Ovary (tissue), 9 donors: ENCODE results near the gene ZNF107. TPM values are rescaled to one million over a fixed set of nuclear protein-coding genes. Genes with fewer than 3 reads are reported as not detected.

Experiments used
- DNase-seq, 5 donors: peaks; one replicate each; pipeline ENCODE4 v3.0.0-alpha.2; 2019 to 2020
- H3K27ac ChIP-seq, 2 donors: fragments of 200-600 bp; one replicate each; pipeline versions ENCODE4 v1.5.1 to v1.8.0; 2019 to 2022
- H3K27me3 ChIP-seq: fragments of 200-600 bp; one replicate; pipeline ENCODE4 v1.8.0; 2022
- H3K36me3 ChIP-seq: fragments of 200-600 bp; sonication (generic); one replicate; pipeline ENCODE4 v1.5.1; 2019
- H3K4me1 ChIP-seq: one replicate; pipeline ENCODE4 v1.8.1; 2013; ENCODE audit warnings: mild to moderate bottlenecking, moderate library complexity; ENCODE audit not compliant: insufficient read depth
- H3K4me3 ChIP-seq: fragments of 200-600 bp; sonication (generic); one replicate; pipeline ENCODE4 v1.5.1; 2017
- H3K9me3 ChIP-seq, 2 donors: fragments of 200-600 bp in 1 of 2; sonication (generic) in 1 of 2; one replicate each; pipeline versions ENCODE4 v1.5.1 to v1.8.1; 2013 to 2019; ENCODE audit warnings: mild to moderate bottlenecking in 1 of 2, moderate library complexity in 1 of 2
- CTCF ChIP-seq, 3 donors: fragments of 450-650 bp in 2 of 3; fragments of 200-600 bp in 1 of 3; IDR thresholded peaks; one replicate each; pipeline versions ENCODE4 v1.5.1 to v1.8.0; 2016 to 2022; ENCODE audit warnings: antibody characterized with exemption in 3 of 3, mild to moderate bottlenecking in 1 of 3
- EP300 ChIP-seq: sonication (generic); formaldehyde crosslinking; IDR thresholded peaks from one replicate; pipeline ENCODE4 v1.6.1; 2017; ENCODE audit warnings: antibody characterized with exemption
- POLR2A ChIP-seq: fragments of 450-650 bp; IDR thresholded peaks from one replicate; pipeline ENCODE4 v1.6.1; 2017; ENCODE audit warnings: antibody characterized with exemption, mild to moderate bottlenecking, moderate library complexity
- WGBS, 3 donors: extraction: QIAGEN DNeasy Blood & Tissue Kit in 1 of 3; methylation state at CpG; one replicate each; pipeline versions ENCODE4 v1.1.5 to v1.1.7; 2013 to 2017; 5-methylcytosine and 5-hydroxymethylcytosine counted together
- intact Hi-C, 4 donors: fragments of 100-400 bp; cut with DNase I; formaldehyde crosslinking; loops; one replicate each; pipeline versions ENCODE4 v1.11.0 to v1.15.1; 2022 to 2023
- polyA plus RNA-seq, 2 donors: library from polyadenylated mRNA; stranded (reverse); fragments of 200-250 nt in 1 of 2; fragments of 350-450 nt in 1 of 2; fragmentation: Illumina TruSeq in 1 of 2; extraction: RNeasy Lipid Tissue Mini Kit (QIAGEN cat#74804) in 1 of 2; gene quantifications; one replicate each; pipeline ENCODE4 v1.2.3, GENCODE V29; 2013 to 2014
- total RNA-seq, 7 donors: library from RNA; depleted of rRNA in 2 of 7; stranded (reverse); fragments of >200 nt in 2 of 7; fragmentation: NEBNext Ultra II Directional in 3 of 7; extraction: Animal tissue kit (Norgen Biotek cat#: 25700) in 3 of 7; gene quantifications; one replicate each; pipeline versions ENCODE4 v1.1.0 to v1.2.4, GENCODE V29; 2016 to 2023
- donor health status: DM: no; HTN: no; CAD: no; lungs with moderate emphysema.
- donor health status: DM: no; HTN: no; CAD: no.
- donor health status: Bipolar disorder and iron deficiency.
- donor health status: DM: yes; HTN: yes; CAD: no.
- donor health status: DM: no; HTN: no; CAD: no.
- donor health status: DM: yes; HTN: yes; CAD: no.

Gene ZNF107
- total and polyA plus RNA-seq, 9 donors, result 2.8 to 10.3 (median 6.4) TPM

- WGBS, 3 donors, result 88 to 96% (median 91%) methylated on average over 1 of the region's 1 CpG
- Histone ChIP-seq H3K9me3 (no peaks in the 10 kb centered on the region), H3K27ac (no peak overlapping the region), H3K4me1 (no peaks in the 10 kb centered on the region), H3K36me3 (no peaks in the 10 kb centered on the region), H3K27me3 (no peaks in the 10 kb centered on the region), H3K4me3 (no peak overlapping the region)
- TF ChIP-seq CTCF (IDR thresholded peaks at IDR 0.05), result no peak
- no peak for DNase-seq
- intact Hi-C loops, result no loop called here
Observed at GRCh38 chr7:64651203-64651602, 14.7 kb upstream of the ZNF107 start.

GRCh38 chr7:64651632-64652165 is 14.2 kb upstream of the ZNF107 start:
- H3K36me3 ChIP-seq, result no peaks in the 10 kb centered on the region
- no peaks in the 10 kb centered on the region for H3K4me1 ChIP-seq
- no peak for TF ChIP-seq CTCF (IDR thresholded peaks at IDR 0.05)
- no peak for TF ChIP-seq POLR2A
- no peaks in the 10 kb centered on the region for H3K9me3 ChIP-seq
- no peak overlapping the region for H3K4me3 ChIP-seq
- WGBS, 3 donors, result 82 to 86% (median 84%) methylated on average over 4 of the region's 4 CpGs
- no peak overlapping the region for H3K27ac ChIP-seq
- DNase-seq, result no peak
- no peaks in the 10 kb centered on the region for H3K27me3 ChIP-seq
- intact Hi-C loops, result no loop called here

GRCh38 chr7:64653721-64654401 is 12.1 kb upstream of the ZNF107 start:
- WGBS, 3 donors, result 85 to 93% (median 90%) methylated on average over 10 to 11 of the region's 11 CpGs
- no peak for DNase-seq
- intact Hi-C loops, result no loop called here
- no peaks in the 10 kb centered on the region for H3K9me3 ChIP-seq
- H3K36me3 ChIP-seq, result no peaks in the 10 kb centered on the region
- no peaks in the 10 kb centered on the region for H3K27me3 ChIP-seq
- no peak overlapping the region for H3K27ac ChIP-seq
- no peak overlapping the region for H3K4me3 ChIP-seq
- no peak for TF ChIP-seq CTCF (IDR thresholded peaks at IDR 0.05)
- no peak for TF ChIP-seq EP300
- no peak for TF ChIP-seq POLR2A
- no peaks in the 10 kb centered on the region for H3K4me1 ChIP-seq

- intact Hi-C loops, result no loop called here
- H3K4me1 ChIP-seq, result no peaks in the 10 kb centered on the region
- TF ChIP-seq CTCF (IDR thresholded peaks at IDR 0.05) (no peak), EP300 (no peak), POLR2A (no peak)
- H3K9me3 ChIP-seq, result no peaks in the 10 kb centered on the region
- no peak overlapping the region for H3K4me3 ChIP-seq
- WGBS, 3 donors, result 82 to 84% (median 82%) methylated on average over 5 of the region's 5 CpGs
- H3K27me3 ChIP-seq, result no peaks in the 10 kb centered on the region
- DNase-seq, result no peak
- H3K36me3 ChIP-seq, result no peaks in the 10 kb centered on the region
- no peak overlapping the region for H3K27ac ChIP-seq
Observed at GRCh38 chr7:64654796-64655548, 11.0 kb upstream of the ZNF107 start.
